HEK293 (cell line): ENCODE data around the gene TSPAN3.

Source experiments
- REST ChIP-seq: fragments of 450-650 bp; formaldehyde crosslinking; IDR thresholded peaks from 2 replicates; pipeline ENCODE4 v1.5.1; 2016; ENCODE audit warnings: missing biosample characterization, missing genetic modification characterization
- ZBTB1 ChIP-seq: fragments of 450-650 bp; formaldehyde crosslinking; IDR thresholded peaks from 2 replicates; pipeline ENCODE4 v1.5.1; 2016; ENCODE audit warnings: missing biosample characterization, missing genetic modification characterization
- ZNF416 ChIP-seq: fragments of 450-650 bp; formaldehyde crosslinking; IDR thresholded peaks from 2 replicates; pipeline ENCODE4 v1.5.1; 2016; ENCODE audit warnings: missing biosample characterization, missing genetic modification characterization
- ZNF501 ChIP-seq: fragments of 450-650 bp; formaldehyde crosslinking; IDR thresholded peaks from 2 replicates; pipeline ENCODE4 v1.5.1; 2016; ENCODE audit warnings: missing biosample characterization, missing genetic modification characterization
- ZNF624 ChIP-seq: fragments of 450-650 bp; formaldehyde crosslinking; IDR thresholded peaks from 2 replicates; pipeline ENCODE4 v1.5.1; 2017; ENCODE audit warnings: missing biosample characterization, missing genetic modification characterization

- no peak for TF ChIP-seq REST (tag by site-specific recombination)
- no peak for TF ChIP-seq ZNF416
- no peak for TF ChIP-seq ZBTB1 (tag by site-specific recombination)
- TF ChIP-seq ZNF624 = no peak
- TF ChIP-seq ZNF501 (tag by site-specific recombination) = no peak
These were observed 25.2 kb upstream of the TSPAN3 start for GRCh38 chr15:77096138-77096537.
